ENCODE results near the gene AMDHD2.

AMDHD2 gene

GRCh38 chr16:2489581-2489980 lies 30.6 kb upstream of the AMDHD2 start:
- H3K4me3 ChIP-seq (ENCODE audit: low read length) = no peak overlapping the region
- TF ChIP-seq ZNF274 (IDR thresholded peaks at IDR 0.05; ENCODE audit: low read depth, low read length) = no peak

DNA sequence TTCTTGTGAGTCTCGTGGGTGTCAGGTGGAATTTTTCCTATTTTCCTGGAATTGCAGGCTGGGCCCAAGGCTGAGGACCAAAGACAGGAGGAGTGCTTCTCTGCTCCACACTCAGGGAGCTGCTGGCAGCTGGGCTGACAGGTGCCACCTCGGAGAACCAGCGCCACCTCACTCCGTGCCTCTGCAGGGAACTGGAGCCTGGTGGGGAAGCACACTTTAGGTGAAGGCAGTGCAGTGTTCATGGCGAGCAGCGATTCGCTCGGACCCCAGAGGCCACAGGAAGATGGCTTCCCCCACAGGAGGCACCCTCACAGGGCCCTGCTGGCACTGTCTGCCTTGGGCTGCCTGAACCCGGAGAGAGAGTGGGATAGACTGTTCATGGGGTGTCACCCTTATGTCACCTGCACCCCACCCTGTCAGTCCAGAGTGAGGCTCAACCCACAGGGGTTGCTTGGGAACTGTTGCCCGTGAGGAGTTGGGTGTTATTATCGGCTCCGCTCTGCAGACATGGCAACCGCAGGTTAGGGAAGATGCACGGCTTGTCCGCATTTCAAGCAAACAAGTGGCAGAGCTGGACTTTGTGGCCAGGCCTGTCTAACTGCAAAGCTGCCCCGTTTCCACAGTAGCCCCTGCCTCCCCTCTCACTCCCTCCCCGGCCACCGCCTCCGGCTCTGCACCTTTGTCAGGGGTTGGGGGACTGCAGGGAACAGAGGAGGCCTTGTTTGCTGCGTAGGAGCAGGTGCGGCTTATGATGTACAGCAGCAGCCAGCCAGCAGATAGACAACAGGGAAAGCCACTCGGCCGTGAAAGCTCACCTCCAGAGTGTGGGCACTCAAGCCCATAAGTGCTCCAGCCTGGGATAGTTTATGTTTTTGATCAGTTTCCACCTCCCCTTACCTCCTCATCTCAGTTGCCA lies 29.7 kb upstream of the AMDHD2 start:
- TF ChIP-seq ZNF274 (IDR thresholded peaks at IDR 0.05; ENCODE audit: low read depth, low read length) = no peak
- H3K4me3 ChIP-seq (ENCODE audit: low read length) = no peak overlapping the region

- no peak overlapping the region for H3K4me3 ChIP-seq (ENCODE audit: low read length)
- no peak for TF ChIP-seq ZNF274 (IDR thresholded peaks at IDR 0.05; ENCODE audit: low read depth, low read length)
These were observed 27.9 kb upstream of the AMDHD2 start for GRCh38 chr16:2492292-2492691.

- TF ChIP-seq ZNF274 (IDR thresholded peaks at IDR 0.05; ENCODE audit: low read depth, low read length) = no peak
- no peak overlapping the region for H3K4me3 ChIP-seq (ENCODE audit: low read length)
These were observed 26.6 kb upstream of the AMDHD2 start for GRCh38 chr16:2493605-2494004.

- no peak overlapping the region for H3K4me3 ChIP-seq (ENCODE audit: low read length)
- TF ChIP-seq ZNF274 (IDR thresholded peaks at IDR 0.05; ENCODE audit: low read depth, low read length) = no peak
These were observed 25.6 kb upstream of the AMDHD2 start for GRCh38 chr16:2494616-2495015.

- TF ChIP-seq ZNF274 (IDR thresholded peaks at IDR 0.05; ENCODE audit: low read depth, low read length) = no peak
- no peak overlapping the region for H3K4me3 ChIP-seq (ENCODE audit: low read length)
These were observed 25.1 kb upstream of the AMDHD2 start for GRCh38 chr16:2495041-2495440.

DNA sequence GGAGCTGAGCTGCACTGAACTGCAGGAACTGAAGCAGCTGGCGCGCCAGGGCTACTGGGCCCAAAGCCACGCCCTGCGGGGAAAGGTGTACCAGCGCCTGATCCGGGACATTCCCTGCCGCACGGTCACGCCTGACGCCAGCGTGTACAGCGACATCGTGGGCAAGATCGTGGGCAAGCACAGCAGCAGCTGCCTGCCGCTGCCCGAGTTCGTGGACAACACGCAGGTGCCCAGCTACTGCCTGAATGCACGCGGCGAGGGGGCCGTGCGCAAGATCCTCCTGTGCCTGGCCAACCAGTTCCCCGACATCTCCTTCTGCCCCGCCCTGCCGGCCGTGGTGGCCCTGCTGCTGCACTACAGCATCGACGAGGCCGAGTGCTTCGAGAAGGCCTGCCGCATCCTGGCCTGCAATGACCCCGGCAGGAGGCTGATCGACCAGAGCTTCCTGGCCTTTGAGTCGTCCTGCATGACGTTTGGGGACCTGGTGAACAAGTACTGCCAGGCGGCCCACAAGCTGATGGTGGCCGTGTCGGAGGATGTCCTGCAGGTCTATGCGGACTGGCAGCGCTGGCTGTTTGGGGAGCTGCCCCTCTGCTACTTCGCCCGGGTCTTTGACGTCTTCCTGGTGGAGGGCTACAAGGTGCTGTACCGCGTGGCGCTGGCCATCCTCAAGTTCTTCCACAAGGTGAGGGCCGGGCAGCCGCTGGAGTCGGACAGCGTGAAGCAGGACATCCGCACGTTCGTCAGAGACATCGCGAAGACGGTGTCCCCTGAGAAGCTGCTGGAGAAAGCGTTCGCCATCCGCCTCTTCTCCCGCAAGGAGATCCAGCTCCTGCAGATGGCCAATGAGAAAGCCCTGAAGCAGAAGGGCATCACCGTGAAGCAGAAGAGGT lies 23.7 kb upstream of the AMDHD2 start:
- TF ChIP-seq ZNF274 (IDR thresholded peaks at IDR 0.05; ENCODE audit: low read depth, low read length) = no peak
- no peak overlapping the region for H3K4me3 ChIP-seq (ENCODE audit: low read length)

- H3K4me3 ChIP-seq (ENCODE audit: low read length) = no peak overlapping the region
- TF ChIP-seq ZNF274 (IDR thresholded peaks at IDR 0.05; ENCODE audit: low read depth, low read length) = no peak
These were observed 23.0 kb upstream of the AMDHD2 start for GRCh38 chr16:2497116-2497630.

DNA sequence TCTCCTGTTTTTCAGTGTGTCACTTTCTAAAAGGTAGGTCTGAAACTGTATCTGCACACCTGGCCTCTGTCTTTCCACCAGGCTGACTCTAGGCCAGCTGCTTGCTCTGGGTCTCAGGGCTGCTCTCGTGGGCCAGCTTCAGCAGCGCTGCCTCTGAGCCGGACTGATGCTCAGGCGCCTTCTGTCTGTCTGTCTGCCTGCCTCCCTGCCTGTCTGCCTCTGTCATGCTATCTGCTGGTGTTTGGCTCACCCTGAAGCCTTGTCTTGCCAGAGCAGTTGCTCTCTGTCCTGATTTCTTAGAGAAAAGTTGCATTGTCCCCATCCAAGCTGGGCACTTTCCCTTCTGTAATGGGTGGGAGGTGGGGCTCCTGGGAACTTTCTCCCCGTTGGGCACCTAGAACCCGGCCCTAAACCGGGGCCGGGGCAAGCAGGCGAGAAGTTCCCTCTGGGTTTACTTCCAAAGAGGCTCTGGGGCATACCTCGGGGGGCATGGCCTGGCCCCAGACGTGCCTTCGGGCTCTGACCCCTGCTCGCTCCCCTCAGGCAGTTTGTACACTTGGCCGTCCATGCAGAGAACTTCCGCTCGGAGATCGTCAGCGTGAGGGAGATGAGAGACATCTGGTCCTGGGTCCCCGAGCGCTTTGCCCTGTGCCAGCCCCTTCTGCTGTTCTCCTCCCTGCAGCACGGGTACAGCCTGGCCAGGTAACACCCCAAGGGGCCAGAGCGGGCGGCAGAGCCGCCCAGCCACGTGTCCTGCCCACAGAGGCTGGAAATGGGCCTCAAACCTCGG lies 22.3 kb upstream of the AMDHD2 start:
- no peak for TF ChIP-seq ZNF274 (IDR thresholded peaks at IDR 0.05; ENCODE audit: low read depth, low read length)
- H3K4me3 ChIP-seq (ENCODE audit: low read length) = no peak overlapping the region

DNA sequence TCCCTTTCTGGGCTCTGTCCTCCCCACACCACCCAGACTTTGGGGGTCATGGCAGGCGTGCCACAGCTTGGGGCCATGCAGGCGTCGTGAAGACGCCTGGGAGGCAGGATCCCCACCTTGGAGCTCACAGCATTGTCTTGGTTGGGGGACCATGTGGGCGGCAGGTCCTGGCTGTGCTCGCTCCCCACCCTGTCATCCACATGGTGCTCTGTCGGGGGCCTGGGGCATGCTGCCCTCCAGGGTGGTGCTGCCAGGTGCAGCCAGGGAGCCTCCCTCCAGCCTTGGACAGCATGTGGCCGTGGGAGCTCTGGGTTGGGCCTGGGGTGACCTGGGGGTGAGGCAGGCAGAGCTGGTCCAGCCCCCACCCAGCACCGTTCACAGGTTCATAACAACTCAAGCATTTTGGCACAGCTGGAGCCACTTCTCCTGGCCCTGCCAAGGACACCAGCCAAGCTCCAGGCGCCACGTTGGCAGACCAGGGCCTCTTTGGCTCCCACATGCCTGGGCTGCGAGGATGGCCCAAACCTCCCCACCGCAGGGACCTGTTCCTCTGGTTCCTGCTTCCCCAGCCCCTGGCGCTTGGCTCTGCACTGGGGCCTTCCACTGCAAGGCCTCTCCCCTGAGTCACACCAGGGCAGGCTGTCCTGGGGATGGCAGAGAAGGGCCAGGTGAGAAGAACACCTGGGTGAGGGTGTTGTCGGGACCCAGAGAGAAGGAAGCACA lies 21.5 kb upstream of the AMDHD2 start:
- TF ChIP-seq ZNF274 (IDR thresholded peaks at IDR 0.05; ENCODE audit: low read depth, low read length) = no peak

DNA sequence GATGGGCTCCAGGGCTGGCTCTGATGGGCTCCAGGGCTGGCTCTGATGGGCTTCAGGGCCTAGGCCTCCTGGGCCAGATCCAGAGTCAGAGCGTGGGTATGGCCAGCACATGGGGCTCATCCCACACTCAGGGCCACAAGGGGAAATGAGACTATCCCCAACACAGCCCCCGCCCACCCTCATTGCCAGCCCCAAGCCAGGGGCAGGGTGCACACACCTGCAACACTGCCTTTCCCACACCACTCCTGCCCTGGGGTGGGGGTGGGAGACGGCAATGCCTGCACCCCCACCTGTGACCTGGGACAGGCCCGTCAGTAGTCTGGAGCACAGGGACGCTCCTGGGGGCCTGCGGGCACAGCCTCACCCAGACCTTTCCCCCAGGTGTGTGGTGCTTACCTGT lies 20.7 kb upstream of the AMDHD2 start:
- no peak for TF ChIP-seq ZNF274 (IDR thresholded peaks at IDR 0.05; ENCODE audit: low read depth, low read length)
- H3K4me3 ChIP-seq (ENCODE audit: low read length) = no peak overlapping the region

More for the DNA sequence above, 21.5 kb upstream of the AMDHD2 start:
- no peak overlapping the region for H3K4me3 ChIP-seq (ENCODE audit: low read length)

- H3K4me3 ChIP-seq (ENCODE audit: low read length) = no peak overlapping the region
- no peak for TF ChIP-seq ZNF274 (IDR thresholded peaks at IDR 0.05; ENCODE audit: low read depth, low read length)
These were observed 20.2 kb upstream of the AMDHD2 start for GRCh38 chr16:2499890-2500429.

DNA sequence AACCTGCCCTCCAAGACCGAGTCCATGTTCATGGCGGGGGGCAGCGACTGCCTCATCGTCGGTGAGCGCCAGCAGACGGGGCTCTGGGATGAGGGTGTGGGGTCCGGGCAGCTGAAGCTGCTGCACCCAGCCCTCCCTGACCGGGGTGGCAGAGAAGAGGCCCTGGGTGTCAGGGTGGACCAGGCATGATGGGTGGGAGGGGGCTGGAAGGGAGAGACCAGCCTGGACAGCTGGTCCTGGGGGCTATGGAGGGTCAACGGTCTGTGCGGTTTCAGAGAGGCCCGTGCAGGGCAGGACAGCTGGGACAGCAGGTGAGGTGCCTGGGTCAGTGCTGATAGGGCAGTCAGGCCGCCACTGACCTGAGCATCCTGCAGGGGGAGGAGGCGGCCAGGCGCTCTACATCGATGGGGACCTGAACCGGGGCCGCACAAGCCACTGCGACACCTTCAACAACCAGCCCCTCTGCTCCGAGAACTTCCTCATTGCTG lies 19.7 kb upstream of the AMDHD2 start:
- H3K4me3 ChIP-seq (ENCODE audit: low read length) = no peak overlapping the region
- TF ChIP-seq ZNF274 (IDR thresholded peaks at IDR 0.05; ENCODE audit: low read depth, low read length) = no peak
